ENCODE results near the gene EEF1G.

EEF1G gene

GRCh38 chr11:62539238-62539925 lies 34.3 kb downstream of the EEF1G start:
- DNase-seq (ENCODE audit: low spot score): peak; percentile 78

DNA sequence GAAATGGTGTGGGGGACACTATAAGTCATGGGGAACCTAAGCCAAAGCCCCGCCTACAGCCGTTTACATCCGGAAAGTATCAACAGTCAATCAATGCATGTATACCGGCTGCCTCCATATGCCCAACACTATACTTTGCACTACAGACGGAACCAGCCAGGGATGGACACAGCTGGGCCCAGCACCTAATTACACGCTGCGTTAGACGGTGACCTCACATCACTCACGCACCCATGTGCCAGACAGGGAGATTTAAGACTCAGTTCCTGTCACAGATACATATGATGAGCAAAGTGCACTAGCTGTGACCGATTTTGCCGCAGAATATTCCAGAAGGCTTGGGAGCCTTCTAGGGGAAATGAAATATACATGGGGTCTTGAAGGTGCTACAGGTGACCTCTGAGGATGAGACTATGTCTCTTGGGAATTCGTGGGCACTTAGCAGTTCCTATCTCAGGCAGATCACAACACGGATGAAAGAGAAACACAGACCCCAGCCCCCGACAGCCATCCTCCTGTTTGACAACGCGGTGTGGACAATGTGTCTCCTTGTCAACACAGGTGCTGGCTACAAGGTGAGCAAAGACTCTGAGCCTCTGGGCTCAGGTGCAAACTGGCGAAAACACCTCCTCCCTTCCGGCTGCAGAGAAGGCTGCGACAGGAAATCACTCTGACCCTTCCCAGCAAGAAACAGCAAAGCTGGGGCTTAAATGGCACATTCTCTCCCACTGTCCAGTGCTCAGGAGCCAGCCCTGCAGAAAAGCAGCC lies 35.0 kb downstream of the EEF1G start:
- no peak for DNase-seq (ENCODE audit: low spot score)

GRCh38 chr11:62536301-62536957 lies 37.3 kb downstream of the EEF1G start:
- DNase-seq (ENCODE audit: low spot score): no peak

GRCh38 chr11:62535802-62536201 lies 37.9 kb downstream of the EEF1G start:
- no peak for DNase-seq (ENCODE audit: low spot score)

DNA sequence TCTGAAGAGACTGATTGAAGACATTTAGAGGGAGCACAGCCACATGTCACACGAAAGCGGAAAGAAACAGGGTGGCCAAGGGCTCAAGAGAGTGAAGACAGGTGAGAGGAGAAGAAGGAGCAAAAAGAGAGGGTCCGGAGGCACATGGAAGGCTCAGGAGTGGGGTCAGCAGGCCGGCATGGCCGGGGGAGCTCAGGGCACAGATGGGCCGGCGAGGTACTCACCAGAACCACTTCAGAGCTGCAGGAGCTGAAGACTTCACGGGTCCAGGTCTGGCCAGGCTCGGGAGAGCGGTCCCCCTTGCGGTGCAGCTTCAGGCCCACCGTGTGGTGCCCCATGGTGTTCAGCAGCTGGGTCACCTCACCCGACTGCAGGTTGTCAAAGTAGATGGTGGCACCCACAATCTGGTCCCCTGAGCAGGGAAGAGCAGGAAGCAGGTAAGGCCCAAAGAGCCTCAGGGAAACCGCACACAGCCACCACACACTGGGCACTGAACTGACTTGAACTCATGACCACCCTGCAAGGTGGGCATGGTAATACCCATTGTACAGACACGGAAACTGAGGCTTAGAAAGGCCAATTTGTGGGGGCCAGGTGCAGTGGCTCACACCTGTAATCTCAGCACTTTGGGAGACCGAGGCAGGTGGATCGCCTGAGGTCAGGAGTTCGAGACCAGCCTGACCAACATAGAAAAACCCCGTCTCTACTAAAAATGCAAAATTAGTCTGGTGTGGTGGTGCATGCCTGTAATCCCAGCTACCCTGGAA lies 38.7 kb downstream of the EEF1G start:
- DNase-seq (ENCODE audit: low spot score): no peak

DNA sequence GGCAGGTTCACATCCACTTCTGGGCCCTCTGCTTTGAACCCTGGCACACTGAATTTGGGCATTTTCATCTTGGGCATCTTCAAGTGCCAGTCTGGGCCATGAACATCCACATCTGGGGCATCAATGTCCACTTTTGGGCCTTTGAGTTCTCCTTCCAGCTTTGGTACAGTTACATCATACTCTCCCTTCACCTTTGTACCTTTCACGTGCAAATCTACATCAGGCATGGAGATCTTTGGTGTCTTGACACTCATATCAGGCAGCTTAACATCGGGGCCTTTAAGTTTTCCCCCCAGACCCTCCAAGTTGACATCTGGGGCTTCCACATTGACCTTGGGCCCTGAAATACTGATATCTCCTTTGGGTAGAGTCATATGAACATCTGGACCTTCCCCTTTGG lies 41.6 kb downstream of the EEF1G start:
- DNase-seq (ENCODE audit: low spot score): no peak

GRCh38 chr11:62516736-62517371 lies 56.8 kb downstream of the EEF1G start:
- no peak for DNase-seq (ENCODE audit: low spot score)

DNA sequence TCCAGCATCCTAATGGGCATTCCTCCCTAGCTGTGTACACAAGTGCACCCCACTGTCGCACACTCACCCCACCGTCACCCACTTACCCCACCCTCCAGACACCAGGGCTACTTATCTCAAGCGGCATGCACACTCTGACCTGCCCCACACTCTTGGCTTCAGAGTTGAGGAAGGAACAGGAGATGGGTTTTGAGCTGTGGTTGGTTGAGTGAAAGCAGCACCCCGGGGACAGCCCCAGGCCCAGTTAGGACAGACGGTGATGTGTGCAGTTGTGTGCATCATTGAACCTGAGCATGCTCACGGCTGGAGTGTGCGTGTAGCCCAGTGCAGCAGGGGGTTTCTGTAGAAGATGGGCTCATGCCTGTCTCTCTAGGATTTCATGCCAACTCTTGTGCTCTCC lies 59.5 kb downstream of the EEF1G start:
- no peak for DNase-seq (ENCODE audit: low spot score)

GRCh38 chr11:62513626-62514025 lies 60.1 kb downstream of the EEF1G start:
- DNase-seq (ENCODE audit: low spot score): no peak

DNA sequence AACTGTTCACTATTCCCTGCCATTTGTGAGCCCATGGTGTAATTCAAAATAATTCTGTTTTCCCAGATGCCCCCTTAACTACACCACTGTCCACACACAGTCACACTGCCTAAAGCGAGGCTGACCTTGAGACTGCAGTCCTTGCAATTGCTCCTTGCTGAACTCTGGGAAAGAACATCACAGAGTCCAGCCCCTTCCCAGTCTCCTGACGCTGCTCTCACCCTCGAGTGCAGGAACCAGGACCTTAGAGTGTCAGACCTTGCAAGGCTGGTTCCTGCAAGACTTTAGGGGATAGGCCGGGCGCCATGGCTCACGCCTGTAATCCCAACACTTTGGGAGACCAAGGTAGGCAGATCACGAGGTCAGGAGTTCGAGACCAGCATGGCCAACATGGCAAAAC lies 60.7 kb downstream of the EEF1G start:
- no peak for DNase-seq (ENCODE audit: low spot score)

Measured in left forelimb (tissue), 1 donor.